HEK293 (cell line): ENCODE data around the gene TM9SF1.

Experiments used
- CTCF ChIA-PET: fragments of 350-600 bp; formaldehyde crosslinking; extraction: SDS; loops from one replicate; lab custom pipeline; 2021; ENCODE audit warnings: antibody characterized with exemption; lab: Yijun Ruan, JAX
- POLR2A ChIA-PET: fragments of 300-600 bp; formaldehyde crosslinking; extraction: SDS; loops from one replicate; lab custom pipeline; 2020; ENCODE audit warnings: antibody characterized with exemption, inconsistent platforms; lab: Yijun Ruan, JAX
- H3K27ac ChIP-seq: fragments of 200-500 bp; sonication (Bioruptor generic); 2 replicates; pipeline ENCODE4 v1.5.1; 2014; ENCODE audit warnings: low read depth, low read length, control low read depth, inconsistent platforms; ENCODE audit errors: extremely low read depth
- H3K36me3 ChIP-seq, 2 experiments: fragments of 200-500 bp in 1 of 2; sonication (Bioruptor generic) in 1 of 2; 1 replicate in 1 of 2; 2 replicates in 1 of 2; pipeline ENCODE4 v1.5.1; 2014 to 2017; ENCODE audit warnings: inconsistent platforms in 2 of 2, low read length in 2 of 2; ENCODE audit not compliant: control insufficient read depth in 2 of 2, insufficient read depth in 1 of 2
- H3K4me1 ChIP-seq: fragments of 200-500 bp; sonication (Bioruptor generic); 2 replicates; pipeline ENCODE4 v1.5.1; 2014; ENCODE audit warnings: mild to moderate bottlenecking, low read length, inconsistent platforms; ENCODE audit not compliant: control insufficient read depth, insufficient read depth
- H3K4me3 ChIP-seq: 2 replicates; pipeline ENCODE4 v1.5.1; 2011; ENCODE audit warnings: low read depth, mild to moderate bottlenecking, control low read depth, low read length, moderate library complexity
- H3K9me3 ChIP-seq: fragments of 200-500 bp; sonication (Bioruptor generic); 2 replicates; pipeline ENCODE4 v1.5.1; 2014; ENCODE audit warnings: low read depth, low read length, inconsistent platforms; ENCODE audit not compliant: control insufficient read depth, insufficient read depth
- HOXD13 ChIP-seq: sonication (generic); formaldehyde crosslinking; IDR thresholded peaks from 2 replicates; pipeline ENCODE4 v1.8.0; 2022; ENCODE audit warnings: missing genetic modification reagents, borderline replicate concordance
- MYNN ChIP-seq: fragments of 450-650 bp; formaldehyde crosslinking; IDR thresholded peaks from 2 replicates; pipeline ENCODE4 v1.5.1; 2016; ENCODE audit warnings: missing biosample characterization, missing genetic modification characterization, borderline replicate concordance
- SP7 ChIP-seq: fragments of 450-650 bp; formaldehyde crosslinking; IDR thresholded peaks from 2 replicates; pipeline ENCODE4 v1.5.1; 2016; ENCODE audit warnings: missing biosample characterization, missing genetic modification characterization
- ZBTB1 ChIP-seq: fragments of 450-650 bp; formaldehyde crosslinking; IDR thresholded peaks from 2 replicates; pipeline ENCODE4 v1.5.1; 2016; ENCODE audit warnings: missing biosample characterization, missing genetic modification characterization
- ZFP3 ChIP-seq: fragments of 450-650 bp; formaldehyde crosslinking; IDR thresholded peaks from 2 replicates; pipeline ENCODE4 v1.5.1; 2016; ENCODE audit warnings: low read depth, missing biosample characterization, missing genetic modification characterization
- ZNF121 ChIP-seq: fragments of 450-650 bp; formaldehyde crosslinking; IDR thresholded peaks from 2 replicates; pipeline ENCODE4 v1.5.1; 2016; ENCODE audit warnings: missing biosample characterization, missing genetic modification characterization
- ZNF133 ChIP-seq: fragments of 450-650 bp; formaldehyde crosslinking; IDR thresholded peaks from 2 replicates; pipeline ENCODE4 v1.5.1; 2016; ENCODE audit warnings: missing biosample characterization, missing genetic modification characterization
- ZNF169 ChIP-seq: fragments of 450-650 bp; formaldehyde crosslinking; IDR thresholded peaks from 2 replicates; pipeline ENCODE4 v1.5.1; 2016; ENCODE audit warnings: missing biosample characterization, missing genetic modification characterization
- ZNF274 ChIP-seq, 2 experiments: fragments of 200-500 bp in 1 of 2; fragments of 450-650 bp in 1 of 2; sonication (Bioruptor generic) in 1 of 2; formaldehyde crosslinking in 1 of 2; IDR thresholded peaks; 2 replicates each; pipeline versions ENCODE4 v1.5.1 to v1.6.1; 2014 to 2016; ENCODE audit warnings: borderline replicate concordance in 1 of 2, inconsistent platforms in 1 of 2, low read length in 1 of 2, missing biosample characterization in 1 of 2, missing genetic modification characterization in 1 of 2
- ZNF37A ChIP-seq: fragments of 450-650 bp; IDR thresholded peaks from 2 replicates; pipeline ENCODE4 v1.5.1; 2018; ENCODE audit warnings: missing biosample characterization, missing genetic modification characterization
- ZNF423 ChIP-seq: fragments of 450-650 bp; formaldehyde crosslinking; IDR thresholded peaks from 2 replicates; pipeline ENCODE4 v1.5.1; 2016; ENCODE audit warnings: missing biosample characterization, missing genetic modification characterization
- ZNF48 ChIP-seq: fragments of 450-650 bp; formaldehyde crosslinking; IDR thresholded peaks from 2 replicates; pipeline ENCODE4 v1.5.1; 2016; ENCODE audit warnings: missing biosample characterization, missing genetic modification characterization
- ZNF596 ChIP-seq: fragments of 450-650 bp; IDR thresholded peaks from 2 replicates; pipeline ENCODE4 v1.5.0; 2018; ENCODE audit warnings: missing biosample characterization, mild to moderate bottlenecking, missing genetic modification characterization, moderate library complexity
- ZNF600 ChIP-seq: fragments of 450-650 bp; formaldehyde crosslinking; IDR thresholded peaks from 2 replicates; pipeline ENCODE4 v1.5.1; 2016; ENCODE audit warnings: missing biosample characterization, missing genetic modification characterization
- ZNF623 ChIP-seq: fragments of 450-650 bp; formaldehyde crosslinking; IDR thresholded peaks from 2 replicates; pipeline ENCODE4 v1.5.1; 2016; ENCODE audit warnings: missing biosample characterization, missing genetic modification characterization
- ZNF76 ChIP-seq: fragments of 450-650 bp; formaldehyde crosslinking; IDR thresholded peaks from 2 replicates; pipeline ENCODE4; 2016; ENCODE audit warnings: low read depth, missing biosample characterization, missing genetic modification characterization, borderline replicate concordance
- ZNF792 ChIP-seq: fragments of 450-650 bp; formaldehyde crosslinking; IDR thresholded peaks from 2 replicates; pipeline ENCODE4 v1.5.1; 2016; ENCODE audit warnings: missing biosample characterization, missing genetic modification characterization
- ZSCAN16 ChIP-seq: fragments of 450-650 bp; formaldehyde crosslinking; IDR thresholded peaks from 2 replicates; pipeline ENCODE4 v1.5.1; 2016; ENCODE audit warnings: missing biosample characterization, missing genetic modification characterization
- TF ChIP-seq, protein P1 (sequence below): fragments of 450-650 bp; formaldehyde crosslinking; IDR thresholded peaks from 2 replicates; pipeline ENCODE4 v1.5.1; 2017; ENCODE audit warnings: missing biosample characterization, missing genetic modification characterization
- TF ChIP-seq, protein P2 (sequence below): fragments of 450-650 bp; formaldehyde crosslinking; IDR thresholded peaks from 2 replicates; pipeline ENCODE4 v1.5.1; 2017; ENCODE audit warnings: missing biosample characterization, missing genetic modification characterization
- TF ChIP-seq, protein P3 (sequence below): fragments of 450-650 bp; formaldehyde crosslinking; IDR thresholded peaks from 2 replicates; pipeline ENCODE4 v1.5.1; 2017; ENCODE audit warnings: missing biosample characterization, missing genetic modification characterization
- TF ChIP-seq, protein P4 (sequence below): fragments of 450-650 bp; formaldehyde crosslinking; IDR thresholded peaks from 2 replicates; pipeline ENCODE4 v1.5.1; 2016; ENCODE audit warnings: missing biosample characterization, missing genetic modification characterization
- TF ChIP-seq, protein P5 (sequence below): fragments of 450-650 bp; formaldehyde crosslinking; IDR thresholded peaks from 2 replicates; pipeline ENCODE4 v1.5.1; 2016; ENCODE audit warnings: missing biosample characterization, missing genetic modification characterization
- TF ChIP-seq, protein P6 (sequence below): fragments of 450-650 bp; formaldehyde crosslinking; IDR thresholded peaks from 2 replicates; pipeline ENCODE4 v1.5.1; 2016; ENCODE audit warnings: missing biosample characterization, missing genetic modification characterization

TM9SF1 gene

DNA sequence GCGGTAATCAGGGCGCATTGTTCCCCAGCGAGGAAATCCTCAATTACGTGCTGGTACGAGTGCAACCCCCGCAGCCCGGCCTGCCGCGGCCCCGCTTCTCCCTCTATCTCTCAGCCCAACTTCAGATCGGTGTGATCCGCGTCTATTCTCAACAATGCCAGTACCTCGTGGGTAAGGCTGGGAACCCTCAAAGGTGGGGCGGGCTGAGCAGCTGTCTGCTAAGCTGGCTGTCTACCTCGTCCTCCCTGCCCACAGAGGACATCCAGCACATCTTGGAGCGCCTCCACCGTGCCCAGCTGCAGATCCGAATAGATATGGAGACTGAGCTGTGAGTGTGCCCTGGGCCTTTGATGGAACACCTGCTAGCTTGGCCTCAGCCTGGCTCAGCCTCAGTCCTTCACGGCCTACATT, 22.4 kb downstream of the TM9SF1 start:
- POLR2A ChIA-PET = interaction anchor here (1.5 kb wide), 1 partner anchor 13 kb away, joined by 3 read pairs; no protein-coding TSS in a partner anchor
- H3K27ac ChIP-seq = no peak overlapping the region
- TF ChIP-seq ZNF423 (no peak), ZNF48 (tag by site-specific recombination) (no peak), ZNF133 (no peak), ZNF76 (tag by site-specific recombination) (no peak), HOXD13 (no peak), ZNF623 (no peak), MYNN (tag by site-specific recombination) (no peak), ZNF792 (tag by site-specific recombination) (no peak), ZFP3 (no peak), ZBTB1 (tag by site-specific recombination) (no peak), ZNF169 (tag by site-specific recombination) (no peak), ZNF121 (tag by site-specific recombination) (no peak), SP7 (no peak), ZSCAN16 (tag by site-specific recombination) (no peak)
- TF ChIP-seq, protein P1, sequence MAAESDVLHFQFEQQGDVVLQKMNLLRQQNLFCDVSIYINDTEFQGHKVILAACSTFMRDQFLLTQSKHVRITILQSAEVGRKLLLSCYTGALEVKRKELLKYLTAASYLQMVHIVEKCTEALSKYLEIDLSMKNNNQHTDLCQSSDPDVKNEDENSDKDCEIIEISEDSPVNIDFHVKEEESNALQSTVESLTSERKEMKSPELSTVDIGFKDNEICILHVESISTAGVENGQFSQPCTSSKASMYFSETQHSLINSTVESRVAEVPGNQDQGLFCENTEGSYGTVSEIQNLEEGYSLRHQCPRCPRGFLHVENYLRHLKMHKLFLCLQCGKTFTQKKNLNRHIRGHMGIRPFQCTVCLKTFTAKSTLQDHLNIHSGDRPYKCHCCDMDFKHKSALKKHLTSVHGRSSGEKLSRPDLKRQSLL = no peak
- TF ChIP-seq, protein P2, sequence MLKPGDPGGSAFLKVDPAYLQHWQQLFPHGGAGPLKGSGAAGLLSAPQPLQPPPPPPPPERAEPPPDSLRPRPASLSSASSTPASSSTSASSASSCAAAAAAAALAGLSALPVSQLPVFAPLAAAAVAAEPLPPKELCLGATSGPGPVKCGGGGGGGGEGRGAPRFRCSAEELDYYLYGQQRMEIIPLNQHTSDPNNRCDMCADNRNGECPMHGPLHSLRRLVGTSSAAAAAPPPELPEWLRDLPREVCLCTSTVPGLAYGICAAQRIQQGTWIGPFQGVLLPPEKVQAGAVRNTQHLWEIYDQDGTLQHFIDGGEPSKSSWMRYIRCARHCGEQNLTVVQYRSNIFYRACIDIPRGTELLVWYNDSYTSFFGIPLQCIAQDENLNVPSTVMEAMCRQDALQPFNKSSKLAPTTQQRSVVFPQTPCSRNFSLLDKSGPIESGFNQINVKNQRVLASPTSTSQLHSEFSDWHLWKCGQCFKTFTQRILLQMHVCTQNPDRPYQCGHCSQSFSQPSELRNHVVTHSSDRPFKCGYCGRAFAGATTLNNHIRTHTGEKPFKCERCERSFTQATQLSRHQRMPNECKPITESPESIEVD = no peak
- TF ChIP-seq, protein P3, sequence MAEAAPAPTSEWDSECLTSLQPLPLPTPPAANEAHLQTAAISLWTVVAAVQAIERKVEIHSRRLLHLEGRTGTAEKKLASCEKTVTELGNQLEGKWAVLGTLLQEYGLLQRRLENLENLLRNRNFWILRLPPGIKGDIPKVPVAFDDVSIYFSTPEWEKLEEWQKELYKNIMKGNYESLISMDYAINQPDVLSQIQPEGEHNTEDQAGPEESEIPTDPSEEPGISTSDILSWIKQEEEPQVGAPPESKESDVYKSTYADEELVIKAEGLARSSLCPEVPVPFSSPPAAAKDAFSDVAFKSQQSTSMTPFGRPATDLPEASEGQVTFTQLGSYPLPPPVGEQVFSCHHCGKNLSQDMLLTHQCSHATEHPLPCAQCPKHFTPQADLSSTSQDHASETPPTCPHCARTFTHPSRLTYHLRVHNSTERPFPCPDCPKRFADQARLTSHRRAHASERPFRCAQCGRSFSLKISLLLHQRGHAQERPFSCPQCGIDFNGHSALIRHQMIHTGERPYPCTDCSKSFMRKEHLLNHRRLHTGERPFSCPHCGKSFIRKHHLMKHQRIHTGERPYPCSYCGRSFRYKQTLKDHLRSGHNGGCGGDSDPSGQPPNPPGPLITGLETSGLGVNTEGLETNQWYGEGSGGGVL (tag by site-specific recombination) = no peak
- TF ChIP-seq, protein P4, sequence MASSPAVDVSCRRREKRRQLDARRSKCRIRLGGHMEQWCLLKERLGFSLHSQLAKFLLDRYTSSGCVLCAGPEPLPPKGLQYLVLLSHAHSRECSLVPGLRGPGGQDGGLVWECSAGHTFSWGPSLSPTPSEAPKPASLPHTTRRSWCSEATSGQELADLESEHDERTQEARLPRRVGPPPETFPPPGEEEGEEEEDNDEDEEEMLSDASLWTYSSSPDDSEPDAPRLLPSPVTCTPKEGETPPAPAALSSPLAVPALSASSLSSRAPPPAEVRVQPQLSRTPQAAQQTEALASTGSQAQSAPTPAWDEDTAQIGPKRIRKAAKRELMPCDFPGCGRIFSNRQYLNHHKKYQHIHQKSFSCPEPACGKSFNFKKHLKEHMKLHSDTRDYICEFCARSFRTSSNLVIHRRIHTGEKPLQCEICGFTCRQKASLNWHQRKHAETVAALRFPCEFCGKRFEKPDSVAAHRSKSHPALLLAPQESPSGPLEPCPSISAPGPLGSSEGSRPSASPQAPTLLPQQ = no peak
- CTCF ChIA-PET = no interaction called here
- H3K36me3 ChIP-seq = peaks cover 0 to 18% of the 10 kb centered on the region in 2 experiments; a peak in 2 of 3 replicates
- H3K9me3 ChIP-seq = no peaks in the 10 kb centered on the region
- no peaks in the 10 kb centered on the region for H3K4me1 ChIP-seq
- no peak overlapping the region for H3K4me3 ChIP-seq

DNA sequence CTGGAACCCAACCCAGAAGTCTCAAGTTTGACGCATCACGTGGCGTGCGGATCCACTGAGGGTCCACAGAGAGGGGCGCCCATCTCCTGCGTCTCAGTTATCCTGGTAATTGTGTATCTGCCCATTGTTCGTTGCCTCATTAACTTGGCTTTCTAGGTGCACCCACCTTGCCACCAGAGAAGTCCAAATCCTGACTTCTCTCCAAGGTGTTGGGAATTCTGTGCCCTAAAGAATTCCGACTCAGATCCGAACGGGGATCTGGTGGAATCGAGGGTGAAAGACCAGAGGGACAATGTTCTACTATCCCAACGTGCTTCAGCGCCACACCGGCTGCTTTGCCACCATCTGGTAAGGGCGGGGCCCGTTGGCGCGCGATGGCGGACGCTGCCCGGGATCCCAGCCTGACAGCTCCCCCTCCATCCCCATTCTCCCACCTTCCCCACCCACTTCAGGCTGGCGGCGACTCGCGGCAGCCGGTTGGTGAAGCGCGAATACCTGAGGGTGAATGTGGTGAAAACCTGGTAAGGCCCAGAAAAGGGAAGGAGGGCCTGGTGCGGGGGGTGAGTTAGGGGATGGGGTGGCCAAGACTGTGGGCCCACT, 22.9 kb downstream of the TM9SF1 start:
- Histone ChIP-seq H3K36me3 (peaks cover 0 to 18% of the 10 kb centered on the region in 2 experiments; a peak in 2 of 3 replicates), H3K4me3 (no peak overlapping the region), H3K4me1 (no peaks in the 10 kb centered on the region), H3K27ac (no peak overlapping the region), H3K9me3 (no peaks in the 10 kb centered on the region)
- ChIA-PET POLR2A (interaction anchor here (1.5 kb wide), 1 partner anchor 12 kb away, joined by 3 read pairs; no protein-coding TSS in a partner anchor), CTCF (no interaction called here)
- TF ChIP-seq ZNF596 (tag by site-specific recombination) (no peak), ZNF274 (IDR thresholded peaks at IDR 0.05; ENCODE audit: low read length) (no peak), ZNF274 (tag by site-specific recombination; IDR thresholded peaks at IDR 0.05; ENCODE audit: borderline replicate concordance) (no peak), ZNF37A (no peak), ZNF600 (tag by site-specific recombination) (no peak)
- TF ChIP-seq, protein P5, sequence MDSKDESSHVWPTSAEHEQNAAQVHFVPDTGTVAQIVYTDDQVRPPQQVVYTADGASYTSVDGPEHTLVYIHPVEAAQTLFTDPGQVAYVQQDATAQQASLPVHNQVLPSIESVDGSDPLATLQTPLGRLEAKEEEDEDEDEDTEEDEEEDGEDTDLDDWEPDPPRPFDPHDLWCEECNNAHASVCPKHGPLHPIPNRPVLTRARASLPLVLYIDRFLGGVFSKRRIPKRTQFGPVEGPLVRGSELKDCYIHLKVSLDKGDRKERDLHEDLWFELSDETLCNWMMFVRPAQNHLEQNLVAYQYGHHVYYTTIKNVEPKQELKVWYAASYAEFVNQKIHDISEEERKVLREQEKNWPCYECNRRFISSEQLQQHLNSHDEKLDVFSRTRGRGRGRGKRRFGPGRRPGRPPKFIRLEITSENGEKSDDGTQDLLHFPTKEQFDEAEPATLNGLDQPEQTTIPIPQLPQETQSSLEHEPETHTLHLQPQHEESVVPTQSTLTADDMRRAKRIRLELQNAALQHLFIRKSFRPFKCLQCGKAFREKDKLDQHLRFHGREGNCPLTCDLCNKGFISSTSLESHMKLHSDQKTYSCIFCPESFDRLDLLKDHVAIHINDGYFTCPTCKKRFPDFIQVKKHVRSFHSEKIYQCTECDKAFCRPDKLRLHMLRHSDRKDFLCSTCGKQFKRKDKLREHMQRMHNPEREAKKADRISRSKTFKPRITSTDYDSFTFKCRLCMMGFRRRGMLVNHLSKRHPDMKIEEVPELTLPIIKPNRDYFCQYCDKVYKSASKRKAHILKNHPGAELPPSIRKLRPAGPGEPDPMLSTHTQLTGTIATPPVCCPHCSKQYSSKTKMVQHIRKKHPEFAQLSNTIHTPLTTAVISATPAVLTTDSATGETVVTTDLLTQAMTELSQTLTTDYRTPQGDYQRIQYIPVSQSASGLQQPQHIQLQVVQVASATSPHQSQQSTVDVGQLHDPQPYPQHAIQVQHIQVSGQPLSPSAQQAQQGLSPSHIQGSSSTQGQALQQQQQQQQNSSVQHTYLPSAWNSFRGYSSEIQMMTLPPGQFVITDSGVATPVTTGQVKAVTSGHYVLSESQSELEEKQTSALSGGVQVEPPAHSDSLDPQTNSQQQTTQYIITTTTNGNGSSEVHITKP (tag by site-specific recombination) = no peak
- TF ChIP-seq, protein P6, sequence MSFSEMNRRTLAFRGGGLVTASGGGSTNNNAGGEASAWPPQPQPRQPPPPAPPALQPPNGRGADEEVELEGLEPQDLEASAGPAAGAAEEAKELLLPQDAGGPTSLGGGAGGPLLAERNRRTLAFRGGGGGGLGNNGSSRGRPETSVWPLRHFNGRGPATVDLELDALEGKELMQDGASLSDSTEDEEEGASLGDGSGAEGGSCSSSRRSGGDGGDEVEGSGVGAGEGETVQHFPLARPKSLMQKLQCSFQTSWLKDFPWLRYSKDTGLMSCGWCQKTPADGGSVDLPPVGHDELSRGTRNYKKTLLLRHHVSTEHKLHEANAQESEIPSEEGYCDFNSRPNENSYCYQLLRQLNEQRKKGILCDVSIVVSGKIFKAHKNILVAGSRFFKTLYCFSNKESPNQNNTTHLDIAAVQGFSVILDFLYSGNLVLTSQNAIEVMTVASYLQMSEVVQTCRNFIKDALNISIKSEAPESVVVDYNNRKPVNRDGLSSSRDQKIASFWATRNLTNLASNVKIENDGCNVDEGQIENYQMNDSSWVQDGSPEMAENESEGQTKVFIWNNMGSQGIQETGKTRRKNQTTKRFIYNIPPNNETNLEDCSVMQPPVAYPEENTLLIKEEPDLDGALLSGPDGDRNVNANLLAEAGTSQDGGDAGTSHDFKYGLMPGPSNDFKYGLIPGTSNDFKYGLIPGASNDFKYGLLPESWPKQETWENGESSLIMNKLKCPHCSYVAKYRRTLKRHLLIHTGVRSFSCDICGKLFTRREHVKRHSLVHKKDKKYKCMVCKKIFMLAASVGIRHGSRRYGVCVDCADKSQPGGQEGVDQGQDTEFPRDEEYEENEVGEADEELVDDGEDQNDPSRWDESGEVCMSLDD (tag by site-specific recombination) = no peak
